ENCODE results near the gene SNX11. TPM values are rescaled to one million over a fixed set of nuclear protein-coding genes. Genes with fewer than 3 reads are reported as not detected.

The SNX11 gene
- polyA plus RNA-seq, result 10 to 100 TPM; 11.5 to 17.0 TPM

- Histone ChIP-seq H3K4me1 (ENCODE audit: control insufficient read depth in 2 of 2, insufficient read depth in 2 of 2, low read length in 1 of 2) (no peaks in the 10 kb centered on the region), H3K9me3 (ENCODE audit: control insufficient read depth in 2 of 2, insufficient read depth in 1 of 2, low read depth in 1 of 2, low read length in 1 of 2) (no peaks in the 10 kb centered on the region), H3K4me3 (ENCODE audit: low read depth in 1 of 2, low read length in 2 of 2) (peak within 1 kb of the TSS; percentile 83 to 85), H3K36me3 (ENCODE audit: control insufficient read depth in 2 of 2, insufficient read depth in 2 of 2, low read length in 1 of 2) (no peaks in the 10 kb centered on the region), H3K27me3 (ENCODE audit: control insufficient read depth in 1 of 2, insufficient read depth in 2 of 2, low read length in 2 of 2) (no peaks in the 10 kb centered on the region), H3K27ac (ENCODE audit: low read depth in 2 of 2, low read length in 1 of 2) (peak within 1 kb of the TSS; percentile 98 to 99)
- WGBS, 2 donors, result 0% methylated on average over 64 of the region's 64 CpGs
These were observed at the start of gene SNX11 for GRCh38 chr17:48107137-48108055. Gene SNX11 (plus strand): TSS chr17:48107766. CDS start chr17:48112044, 4,278 bp downstream.

GRCh38 chr17:48058393-48059124 lies 49.0 kb upstream of the SNX11 start:
- H3K4me3 ChIP-seq (ENCODE audit: low read depth in 1 of 2, low read length in 2 of 2), result no peak overlapping the region
- 82 to 83% methylated on average over 11 of the region's 11 CpGs for WGBS, 2 donors
- no peak overlapping the region for H3K27ac ChIP-seq (ENCODE audit: low read depth in 2 of 2, low read length in 1 of 2)
- H3K27me3 ChIP-seq (ENCODE audit: control insufficient read depth in 1 of 2, insufficient read depth in 2 of 2, low read length in 2 of 2), result no peaks in the 10 kb centered on the region
- peaks cover 0 to 26% of the 10 kb centered on the region in 2 donors for H3K4me1 ChIP-seq (ENCODE audit: control insufficient read depth in 2 of 2, insufficient read depth in 2 of 2, low read length in 1 of 2)
- no peaks in the 10 kb centered on the region for H3K9me3 ChIP-seq (ENCODE audit: control insufficient read depth in 2 of 2, insufficient read depth in 1 of 2, low read depth in 1 of 2, low read length in 1 of 2)
- peaks cover 26 to 43% of the 10 kb centered on the region in 2 donors for H3K36me3 ChIP-seq (ENCODE audit: control insufficient read depth in 2 of 2, insufficient read depth in 2 of 2, low read length in 1 of 2)

GRCh38 chr17:48059125-48059668 lies 48.4 kb upstream of the SNX11 start:
- WGBS, 2 donors, result 88 to 93% methylated on average over 32 of the region's 32 CpGs
- Histone ChIP-seq H3K27ac (ENCODE audit: low read depth in 2 of 2, low read length in 1 of 2) (no peak overlapping the region), H3K27me3 (ENCODE audit: control insufficient read depth in 1 of 2, insufficient read depth in 2 of 2, low read length in 2 of 2) (no peaks in the 10 kb centered on the region), H3K4me3 (ENCODE audit: low read depth in 1 of 2, low read length in 2 of 2) (no peak overlapping the region), H3K4me1 (ENCODE audit: control insufficient read depth in 2 of 2, insufficient read depth in 2 of 2, low read length in 1 of 2) (peaks cover 0 to 21% of the 10 kb centered on the region in 2 donors), H3K36me3 (ENCODE audit: control insufficient read depth in 2 of 2, insufficient read depth in 2 of 2, low read length in 1 of 2) (peaks cover 26 to 45% of the 10 kb centered on the region in 2 donors), H3K9me3 (ENCODE audit: control insufficient read depth in 2 of 2, insufficient read depth in 1 of 2, low read depth in 1 of 2, low read length in 1 of 2) (no peaks in the 10 kb centered on the region)

DNA sequence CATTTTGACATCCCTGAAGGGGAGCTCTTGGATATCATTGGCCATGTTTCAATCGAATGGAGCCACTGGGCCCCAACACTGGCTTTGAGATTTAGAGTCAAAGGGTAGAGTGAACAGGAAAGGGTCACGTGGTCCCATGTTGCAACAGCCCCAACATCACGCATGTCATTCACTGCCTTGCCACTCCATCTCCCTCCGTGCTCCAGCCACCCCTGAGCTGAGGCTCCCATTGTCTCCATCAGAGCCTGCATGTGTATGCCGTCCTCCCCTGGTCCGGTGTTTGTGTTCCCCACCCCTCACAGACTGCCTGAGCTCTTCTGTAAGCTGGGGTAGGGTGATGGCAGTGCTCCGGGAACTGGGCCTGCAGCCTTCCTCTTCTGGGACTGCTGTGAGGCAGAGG lies 47.3 kb upstream of the SNX11 start:
- 67 to 75% methylated on average over 7 of the region's 7 CpGs for WGBS, 2 donors
- no peaks in the 10 kb centered on the region for H3K9me3 ChIP-seq (ENCODE audit: control insufficient read depth in 2 of 2, insufficient read depth in 1 of 2, low read depth in 1 of 2, low read length in 1 of 2)
- peak overlapping the region in 1 of 2 donors; percentile 6 for H3K27ac ChIP-seq (ENCODE audit: low read depth in 2 of 2, low read length in 1 of 2)
- H3K4me3 ChIP-seq (ENCODE audit: low read depth in 1 of 2, low read length in 2 of 2), result no peak overlapping the region
- no peaks in the 10 kb centered on the region for H3K27me3 ChIP-seq (ENCODE audit: control insufficient read depth in 1 of 2, insufficient read depth in 2 of 2, low read length in 2 of 2)
- H3K4me1 ChIP-seq (ENCODE audit: control insufficient read depth in 2 of 2, insufficient read depth in 2 of 2, low read length in 1 of 2), result peaks cover 0 to 12% of the 10 kb centered on the region in 2 donors
- peaks cover 26 to 45% of the 10 kb centered on the region in 2 donors for H3K36me3 ChIP-seq (ENCODE audit: control insufficient read depth in 2 of 2, insufficient read depth in 2 of 2, low read length in 1 of 2)

DNA sequence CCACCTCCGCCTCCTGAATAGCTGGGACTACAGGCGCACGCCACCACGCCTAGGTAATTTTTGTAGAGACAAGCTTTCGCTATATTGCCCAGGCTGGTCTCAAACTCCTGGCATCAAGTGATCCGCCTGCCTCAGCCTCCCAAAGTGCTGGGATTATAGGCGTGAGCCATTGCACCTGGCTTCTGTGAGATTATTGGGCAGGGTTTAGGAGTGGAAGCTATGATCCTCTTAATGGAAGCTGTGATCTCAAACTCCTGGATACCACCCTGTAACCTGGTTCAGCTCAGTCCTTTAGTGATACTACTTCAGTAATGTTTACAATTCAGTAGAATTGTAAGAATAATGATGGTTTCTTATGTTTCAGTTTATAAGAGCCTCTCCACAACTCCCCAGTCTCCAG lies 45.3 kb upstream of the SNX11 start:
- H3K36me3 ChIP-seq (ENCODE audit: control insufficient read depth in 2 of 2, insufficient read depth in 2 of 2, low read length in 1 of 2), result peaks cover 19 to 34% of the 10 kb centered on the region in 2 donors
- H3K4me1 ChIP-seq (ENCODE audit: control insufficient read depth in 2 of 2, insufficient read depth in 2 of 2, low read length in 1 of 2), result peaks cover 0 to 6% of the 10 kb centered on the region in 2 donors
- no peaks in the 10 kb centered on the region for H3K27me3 ChIP-seq (ENCODE audit: control insufficient read depth in 1 of 2, insufficient read depth in 2 of 2, low read length in 2 of 2)
- no peak overlapping the region for H3K27ac ChIP-seq (ENCODE audit: low read depth in 2 of 2, low read length in 1 of 2)
- H3K9me3 ChIP-seq (ENCODE audit: control insufficient read depth in 2 of 2, insufficient read depth in 1 of 2, low read depth in 1 of 2, low read length in 1 of 2), result no peaks in the 10 kb centered on the region
- H3K4me3 ChIP-seq (ENCODE audit: low read depth in 1 of 2, low read length in 2 of 2), result no peak overlapping the region
- WGBS, 2 donors, result 93 to 94% methylated on average over 7 of the region's 7 CpGs

DNA sequence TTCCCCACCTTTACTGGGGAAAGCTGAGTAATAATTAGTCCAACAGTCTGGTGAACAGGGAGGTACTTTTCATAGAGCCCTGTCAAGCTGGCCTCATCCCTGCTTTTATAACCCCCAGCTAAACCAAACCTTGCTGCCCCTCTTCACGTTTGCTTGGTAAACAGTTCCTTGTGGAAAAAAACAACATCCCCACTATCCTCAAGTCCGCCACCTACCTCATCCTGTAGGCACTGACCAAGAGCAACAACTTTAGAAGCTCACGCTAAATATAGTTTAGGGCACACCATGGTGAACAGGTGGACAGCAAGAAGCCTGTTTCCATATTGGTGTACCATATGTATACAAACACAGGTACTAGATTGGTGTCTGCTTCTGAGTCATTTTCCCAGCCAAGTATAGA lies 42.9 kb upstream of the SNX11 start:
- Histone ChIP-seq H3K4me1 (ENCODE audit: control insufficient read depth in 2 of 2, insufficient read depth in 2 of 2, low read length in 1 of 2) (peaks cover 0 to 4% of the 10 kb centered on the region in 2 donors), H3K4me3 (ENCODE audit: low read depth in 1 of 2, low read length in 2 of 2) (no peak overlapping the region), H3K36me3 (ENCODE audit: control insufficient read depth in 2 of 2, insufficient read depth in 2 of 2, low read length in 1 of 2) (peaks cover 0 to 11% of the 10 kb centered on the region in 2 donors), H3K27me3 (ENCODE audit: control insufficient read depth in 1 of 2, insufficient read depth in 2 of 2, low read length in 2 of 2) (no peaks in the 10 kb centered on the region), H3K9me3 (ENCODE audit: control insufficient read depth in 2 of 2, insufficient read depth in 1 of 2, low read depth in 1 of 2, low read length in 1 of 2) (no peaks in the 10 kb centered on the region), H3K27ac (ENCODE audit: low read depth in 2 of 2, low read length in 1 of 2) (peak overlapping the region; percentile 47 to 59)
- 85 to 87% methylated on average over 3 of the region's 3 CpGs for WGBS, 2 donors

DNA sequence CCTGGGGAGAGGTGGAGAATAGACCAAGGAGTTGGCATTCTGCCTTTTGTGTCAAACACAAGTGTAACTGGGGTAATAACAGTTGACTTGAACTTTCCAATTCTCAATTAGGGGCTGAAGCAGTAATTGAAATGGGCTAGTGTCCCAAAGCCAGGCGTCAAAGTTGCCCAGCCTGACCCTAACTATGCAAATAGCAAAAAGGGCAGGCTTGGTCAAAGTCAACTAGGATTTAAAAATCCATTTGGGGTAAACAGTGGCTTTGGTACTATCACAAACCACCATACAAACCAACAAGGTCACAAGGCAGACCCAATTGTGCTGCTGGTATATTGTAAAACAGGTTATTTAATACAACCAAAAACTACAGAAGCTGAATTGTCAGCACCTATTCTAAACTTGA lies 41.4 kb upstream of the SNX11 start:
- H3K9me3 ChIP-seq (ENCODE audit: control insufficient read depth in 2 of 2, insufficient read depth in 1 of 2, low read depth in 1 of 2, low read length in 1 of 2), result no peaks in the 10 kb centered on the region
- H3K4me3 ChIP-seq (ENCODE audit: low read depth in 1 of 2, low read length in 2 of 2), result no peak overlapping the region
- no peaks in the 10 kb centered on the region for H3K4me1 ChIP-seq (ENCODE audit: control insufficient read depth in 2 of 2, insufficient read depth in 2 of 2, low read length in 1 of 2)
- H3K27ac ChIP-seq (ENCODE audit: low read depth in 2 of 2, low read length in 1 of 2), result no peak overlapping the region
- peaks cover 0 to 5% of the 10 kb centered on the region in 2 donors for H3K36me3 ChIP-seq (ENCODE audit: control insufficient read depth in 2 of 2, insufficient read depth in 2 of 2, low read length in 1 of 2)
- WGBS, 2 donors, result 60 to 67% methylated on average over 1 of the region's 1 CpG
- H3K27me3 ChIP-seq (ENCODE audit: control insufficient read depth in 1 of 2, insufficient read depth in 2 of 2, low read length in 2 of 2), result no peaks in the 10 kb centered on the region

- Histone ChIP-seq H3K4me3 (ENCODE audit: low read depth in 1 of 2, low read length in 2 of 2) (no peak overlapping the region), H3K36me3 (ENCODE audit: control insufficient read depth in 2 of 2, insufficient read depth in 2 of 2, low read length in 1 of 2) (peaks cover 0 to 5% of the 10 kb centered on the region in 2 donors), H3K9me3 (ENCODE audit: control insufficient read depth in 2 of 2, insufficient read depth in 1 of 2, low read depth in 1 of 2, low read length in 1 of 2) (no peaks in the 10 kb centered on the region), H3K27ac (ENCODE audit: low read depth in 2 of 2, low read length in 1 of 2) (no peak overlapping the region), H3K4me1 (ENCODE audit: control insufficient read depth in 2 of 2, insufficient read depth in 2 of 2, low read length in 1 of 2) (no peaks in the 10 kb centered on the region), H3K27me3 (ENCODE audit: control insufficient read depth in 1 of 2, insufficient read depth in 2 of 2, low read length in 2 of 2) (no peaks in the 10 kb centered on the region)
- 73 to 80% methylated on average over 1 of the region's 1 CpG for WGBS, 2 donors
These were observed 40.9 kb upstream of the SNX11 start for GRCh38 chr17:48066656-48067055.

DNA sequence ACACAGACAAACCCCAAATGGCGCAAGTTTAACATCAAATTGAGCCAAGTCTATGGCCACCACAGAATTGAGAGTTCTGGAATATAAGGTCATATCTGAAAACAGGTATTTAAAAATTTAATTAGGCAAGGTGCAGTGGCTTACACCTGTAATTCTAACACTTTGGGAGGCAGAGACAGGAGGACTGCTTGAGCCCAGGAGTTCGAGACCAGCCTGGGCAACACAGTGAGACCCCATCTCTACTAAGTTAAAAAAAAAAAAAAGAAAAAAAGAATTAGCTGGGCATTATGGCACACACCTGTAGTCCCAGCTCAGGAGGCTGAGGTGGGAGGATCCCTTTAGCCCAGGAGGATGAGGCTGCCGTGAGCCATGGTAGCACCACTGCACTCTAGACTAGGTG lies 40.3 kb upstream of the SNX11 start:
- Histone ChIP-seq H3K27me3 (ENCODE audit: control insufficient read depth in 1 of 2, insufficient read depth in 2 of 2, low read length in 2 of 2) (no peaks in the 10 kb centered on the region), H3K4me1 (ENCODE audit: control insufficient read depth in 2 of 2, insufficient read depth in 2 of 2, low read length in 1 of 2) (no peaks in the 10 kb centered on the region), H3K27ac (ENCODE audit: low read depth in 2 of 2, low read length in 1 of 2) (no peak overlapping the region), H3K4me3 (ENCODE audit: low read depth in 1 of 2, low read length in 2 of 2) (no peak overlapping the region), H3K9me3 (ENCODE audit: control insufficient read depth in 2 of 2, insufficient read depth in 1 of 2, low read depth in 1 of 2, low read length in 1 of 2) (no peaks in the 10 kb centered on the region), H3K36me3 (ENCODE audit: control insufficient read depth in 2 of 2, insufficient read depth in 2 of 2, low read length in 1 of 2) (peaks cover 0 to 2% of the 10 kb centered on the region in 2 donors)
- 90 to 92% methylated on average over 3 of the region's 3 CpGs for WGBS, 2 donors
